GM20431 (cell line): ENCODE results near the gene CDH10.

Experiments used
- in situ Hi-C: fragments of 300-500 bp; cut with MseI, MboI; formaldehyde crosslinking; loops from one replicate; pipeline ENCODE4 v1.15.0; 2020; ENCODE audit warnings: low sequenced_read_pairs; ENCODE audit not compliant: unreplicated experiment

CDH10 gene

GRCh38 chr5:24644761-24645160 lies at the start of gene CDH10:
Gene CDH10, minus strand, starts transcription at chr5:24644978. Its CDS starts 51,488 bp downstream, at chr5:24593490.
- in situ Hi-C loops, result no loop called here

DNA sequence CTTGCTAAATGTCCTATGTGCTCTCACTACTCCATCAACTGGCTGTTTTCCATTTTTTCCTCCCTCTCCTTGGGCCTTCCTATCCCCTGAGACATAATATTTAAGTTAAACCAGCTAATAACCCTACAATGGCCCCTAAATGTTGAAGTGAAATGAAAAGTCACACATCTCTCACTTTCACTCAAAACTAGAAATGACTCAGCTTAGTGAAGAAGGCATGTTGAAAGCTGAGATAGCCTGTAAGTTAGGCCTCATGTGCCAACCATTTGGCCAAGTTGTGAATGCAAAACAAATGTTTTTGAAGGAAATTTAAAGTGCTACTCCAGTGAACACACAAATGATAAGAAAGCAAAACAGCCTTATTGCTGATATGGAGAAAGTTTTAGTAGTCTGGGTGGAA lies 48.8 kb upstream of the CDH10 start:
- in situ Hi-C loops, result no loop called here

- in situ Hi-C loops, result no loop called here
Observed at GRCh38 chr5:24691074-24691473, 46.3 kb upstream of the CDH10 start.

DNA sequence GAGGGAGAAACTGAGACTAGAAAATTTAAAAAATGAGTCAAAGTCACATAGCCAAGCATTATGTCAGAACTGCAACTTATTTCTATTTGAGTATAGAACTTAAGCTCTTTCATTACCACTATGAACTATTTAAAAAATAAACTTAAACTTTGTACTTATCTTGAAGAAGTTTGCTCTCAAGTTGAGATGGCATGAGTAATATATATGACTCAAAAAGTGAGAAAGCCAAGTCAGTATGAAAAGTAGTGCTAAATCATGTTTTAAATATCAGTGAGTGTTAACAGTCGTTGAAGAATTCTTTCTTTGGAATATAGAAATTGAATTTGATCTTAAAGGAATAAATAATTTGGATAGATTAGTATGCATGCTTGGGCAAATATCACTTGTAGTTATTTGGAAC lies 36.3 kb upstream of the CDH10 start:
- in situ Hi-C loops, result no loop called here

DNA sequence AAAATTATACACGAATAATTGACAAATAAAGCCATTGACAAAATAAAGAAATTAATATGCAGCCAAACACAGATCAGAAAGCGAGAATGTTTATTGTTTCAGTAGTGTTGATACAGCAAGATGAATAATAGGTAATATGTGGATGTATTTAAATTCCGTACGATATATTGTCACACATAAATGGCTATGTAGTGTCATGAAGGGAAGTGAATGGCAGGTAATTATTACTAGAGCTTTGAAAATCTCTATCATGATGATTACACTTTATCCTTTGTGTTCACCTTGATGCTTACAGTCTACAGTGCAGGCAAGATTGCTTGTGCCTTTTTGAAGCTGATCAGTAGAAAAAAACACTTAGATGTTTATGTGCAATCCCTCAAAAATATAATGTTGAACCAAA lies 23.3 kb upstream of the CDH10 start:
- in situ Hi-C loops, result no loop called here

DNA sequence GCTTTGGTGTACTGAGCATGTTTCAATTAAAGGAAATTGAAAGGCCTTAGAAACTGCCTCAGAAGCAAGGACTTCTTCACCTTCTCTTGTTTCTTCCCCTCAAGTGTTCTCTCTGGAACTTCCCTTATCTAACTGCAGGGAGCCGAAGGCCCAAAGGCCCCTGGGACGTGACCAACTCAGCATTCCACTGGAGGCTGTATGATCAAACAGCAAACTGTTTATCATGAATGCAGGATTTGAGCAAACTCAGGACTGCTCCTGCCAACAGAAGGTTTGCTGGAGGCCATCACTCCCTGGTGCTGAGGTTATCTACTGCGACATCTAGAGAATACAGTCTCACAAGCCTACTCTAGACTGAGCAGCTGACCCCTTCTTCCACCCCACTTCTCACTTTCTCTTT lies 4.8 kb upstream of the CDH10 start:
- in situ Hi-C loops, result no loop called here

DNA sequence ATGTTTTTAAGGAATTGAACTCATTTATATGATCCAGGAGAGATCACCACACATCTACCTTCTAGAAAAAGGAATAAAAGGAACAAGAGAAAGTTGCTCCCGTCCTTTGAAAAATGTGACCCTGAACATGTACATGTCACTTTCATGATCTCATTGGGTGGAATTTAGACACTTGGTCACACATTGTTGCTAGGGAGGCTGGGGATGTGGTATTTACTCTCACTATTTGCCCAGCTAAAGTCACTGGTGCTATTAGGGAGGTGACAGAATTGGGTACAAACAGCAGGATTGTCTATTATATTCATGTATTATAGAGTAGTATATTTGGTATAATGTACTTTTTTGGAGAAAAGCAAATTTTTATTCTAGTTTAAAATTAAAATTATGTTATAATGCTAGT lies 2.1 kb upstream of the CDH10 start:
- in situ Hi-C loops, result no loop called here

DNA sequence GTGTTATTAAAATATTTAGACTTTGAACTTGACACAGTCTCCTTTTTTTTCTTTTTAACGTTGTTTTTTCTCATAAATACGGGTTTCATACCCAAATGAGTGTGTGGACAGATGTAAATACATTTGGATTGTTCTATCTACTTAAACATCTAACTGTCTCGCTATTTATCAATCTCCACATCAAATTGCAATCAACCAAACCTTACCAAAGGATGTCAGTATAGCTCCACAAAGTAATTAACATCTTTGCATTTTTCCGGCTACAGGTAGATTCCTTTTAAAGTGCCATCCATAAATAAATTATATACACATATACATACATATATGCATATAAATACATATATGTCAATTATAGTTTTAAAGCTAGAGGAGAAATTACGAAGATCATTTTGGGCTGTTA lies 705 bp upstream of the CDH10 start:
- in situ Hi-C loops, result no loop called here

DNA sequence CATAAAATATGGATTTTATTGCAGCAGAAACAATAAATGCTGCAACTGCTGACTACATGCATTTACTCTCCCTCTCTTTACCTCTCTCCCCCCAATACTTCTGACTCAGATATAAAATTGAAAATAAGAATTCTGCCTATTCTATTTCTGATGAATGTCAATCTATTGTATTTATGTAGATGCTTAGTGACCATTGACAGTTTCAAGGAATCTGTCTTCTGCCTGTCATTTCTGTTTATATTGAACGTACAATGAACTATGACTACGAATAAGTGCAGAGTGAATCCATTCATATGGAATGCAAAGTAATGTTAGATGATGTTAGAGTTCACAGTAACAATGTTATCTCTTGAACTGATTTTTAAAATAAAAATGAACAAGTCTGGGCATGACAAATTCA lies 898 bp downstream of the CDH10 start:
- in situ Hi-C loops, result no loop called here

DNA sequence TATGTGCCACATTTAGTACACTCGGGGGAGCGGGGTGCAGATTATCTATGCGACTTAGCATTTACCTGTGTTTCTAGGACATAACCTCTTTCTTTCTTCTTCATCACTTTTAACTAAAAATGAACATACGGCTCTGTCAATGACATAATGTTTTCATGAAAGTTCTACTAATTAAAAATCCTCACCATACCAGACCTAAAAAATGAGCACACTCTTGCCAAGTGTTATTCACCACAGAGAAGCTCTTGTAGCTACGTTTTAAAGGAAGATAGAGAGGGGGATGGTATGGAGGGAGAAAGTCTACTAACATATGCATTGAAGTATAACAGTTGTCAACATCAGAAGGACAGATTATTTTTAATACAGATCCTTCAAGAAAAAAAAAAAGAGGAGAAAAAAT lies 1.6 kb downstream of the CDH10 start:
- in situ Hi-C loops, result no loop called here

DNA sequence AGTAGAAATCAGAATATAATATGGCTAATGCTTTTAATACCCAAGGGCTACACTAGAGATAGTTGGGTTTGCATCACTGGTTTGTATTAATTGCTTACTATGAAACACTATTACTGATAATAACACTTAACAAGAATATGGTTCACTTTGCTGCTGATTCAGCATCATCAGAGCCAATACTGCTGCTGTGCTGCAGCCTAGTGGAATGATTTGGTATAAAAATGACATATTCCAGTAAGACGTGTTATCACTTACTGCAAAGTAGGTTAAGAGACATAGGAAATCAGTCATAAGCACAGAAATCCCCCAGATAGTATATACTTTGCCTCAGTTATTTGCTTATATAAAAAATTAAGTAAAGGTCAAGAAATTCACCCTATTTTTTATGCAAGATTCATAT lies 2.8 kb downstream of the CDH10 start:
- in situ Hi-C loops, result no loop called here

DNA sequence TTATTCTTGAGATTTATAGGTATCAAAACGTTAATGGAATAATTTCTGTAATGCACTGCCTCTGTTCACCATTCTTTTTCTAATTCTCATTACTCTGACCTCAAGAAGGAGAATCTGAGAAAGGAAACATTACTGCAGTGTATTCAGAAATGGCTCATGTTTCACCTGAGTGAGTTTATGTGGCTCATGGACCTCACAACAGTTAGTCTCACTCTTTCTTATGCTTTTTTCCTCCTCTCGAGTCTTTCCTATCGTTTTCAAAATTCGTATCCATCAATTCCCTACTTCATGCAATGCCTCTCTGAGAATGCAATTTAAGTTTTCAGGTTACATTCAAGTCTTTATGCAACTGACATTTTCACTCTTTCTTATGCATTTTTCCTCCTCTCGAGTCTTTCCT lies 9.6 kb downstream of the CDH10 start:
- in situ Hi-C loops, result no loop called here

DNA sequence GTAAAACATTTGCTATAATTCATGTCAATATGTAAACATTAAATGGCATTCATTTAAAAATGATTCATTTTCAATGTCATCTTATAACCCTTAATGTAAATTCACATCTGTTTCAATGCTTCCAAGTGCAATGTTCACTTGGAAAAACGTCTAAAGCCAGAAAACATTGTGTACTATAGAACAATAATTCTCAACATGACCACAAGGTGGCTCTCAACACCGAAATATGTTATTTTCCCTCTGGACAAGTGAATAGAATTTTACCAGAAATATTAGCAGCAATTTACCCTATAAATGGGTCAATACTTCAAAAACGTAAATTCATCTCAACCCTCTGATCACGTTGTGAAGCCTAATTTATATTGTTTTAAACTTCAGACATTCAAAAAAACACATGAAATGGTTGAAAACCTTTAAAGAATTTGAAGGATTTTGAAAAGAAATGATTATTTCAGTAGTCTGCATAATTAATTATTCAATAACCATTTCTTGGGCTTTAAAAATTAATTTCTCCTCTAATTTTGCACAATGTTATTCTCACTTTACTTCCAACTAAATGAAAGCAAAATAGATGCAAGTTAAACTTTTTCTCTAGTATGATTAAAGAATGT lies 11.0 kb downstream of the CDH10 start:
- in situ Hi-C loops, result no loop called here

DNA sequence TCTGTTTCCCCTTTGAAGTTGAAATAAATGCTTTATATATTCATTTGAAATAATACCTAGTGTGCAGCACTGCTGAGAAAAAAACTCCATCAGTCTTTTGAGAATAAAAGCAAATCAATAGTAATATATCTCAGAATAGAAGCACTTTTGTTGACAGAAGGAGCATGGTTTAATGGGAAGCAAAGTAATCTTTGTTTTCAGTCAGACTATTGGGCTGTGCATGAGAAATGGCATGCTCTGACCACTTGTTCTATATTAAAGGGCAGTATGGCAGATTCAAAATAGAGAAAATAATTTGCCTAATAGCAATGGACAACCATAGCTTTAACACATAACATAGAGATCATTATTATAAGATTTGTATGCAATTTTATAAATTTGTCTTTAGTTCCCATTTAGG lies 12.4 kb downstream of the CDH10 start:
- in situ Hi-C loops, result no loop called here

DNA sequence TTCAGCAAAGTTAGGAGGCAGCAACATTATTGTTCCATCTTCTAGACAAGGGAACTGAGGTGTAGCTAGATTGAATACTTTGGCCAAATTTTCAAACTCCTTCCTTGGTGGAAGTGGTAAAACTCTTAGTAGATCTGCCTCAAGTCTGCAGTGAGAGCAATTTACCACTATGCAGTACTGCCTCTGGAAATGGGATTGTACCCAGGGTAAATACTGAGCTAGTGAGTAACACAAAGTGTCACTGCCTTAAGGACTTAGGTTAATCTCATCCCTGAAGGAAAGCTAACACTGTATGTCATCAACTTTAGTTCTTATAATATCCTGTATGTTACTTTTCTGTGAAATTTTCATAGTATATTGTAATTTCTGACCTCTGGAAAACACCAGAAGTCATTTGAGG lies 13.9 kb downstream of the CDH10 start:
- in situ Hi-C loops, result no loop called here

DNA sequence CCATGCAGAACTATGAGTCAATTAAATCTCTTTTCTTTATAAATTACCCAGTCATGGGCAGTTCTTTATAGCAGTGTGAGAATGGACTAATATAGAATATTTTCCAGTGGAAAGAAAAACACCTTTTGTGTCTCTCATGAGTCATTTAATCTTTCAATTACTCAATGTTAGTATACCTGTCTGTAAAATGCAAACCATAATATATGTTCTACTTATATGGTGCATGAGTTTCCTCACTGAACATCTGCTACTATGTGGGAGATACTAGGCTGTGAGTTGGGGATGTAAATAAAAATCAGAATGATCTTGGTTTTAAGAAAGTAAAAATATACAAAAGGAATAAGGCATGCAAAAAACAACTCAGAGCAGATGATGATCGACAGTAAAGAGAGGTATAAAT lies 15.0 kb downstream of the CDH10 start:
- in situ Hi-C loops, result no loop called here

GRCh38 chr5:24624872-24625271 lies 19.9 kb downstream of the CDH10 start:
- in situ Hi-C loops, result no loop called here

GRCh38 chr5:24623624-24624023 lies 21.2 kb downstream of the CDH10 start:
- in situ Hi-C loops, result no loop called here

GRCh38 chr5:24623031-24623430 lies 21.7 kb downstream of the CDH10 start:
- in situ Hi-C loops, result no loop called here

GRCh38 chr5:24621792-24622191 lies 23.0 kb downstream of the CDH10 start:
- in situ Hi-C loops, result no loop called here

- in situ Hi-C loops, result no loop called here
Observed at GRCh38 chr5:24616566-24616965, 28.2 kb downstream of the CDH10 start.

DNA sequence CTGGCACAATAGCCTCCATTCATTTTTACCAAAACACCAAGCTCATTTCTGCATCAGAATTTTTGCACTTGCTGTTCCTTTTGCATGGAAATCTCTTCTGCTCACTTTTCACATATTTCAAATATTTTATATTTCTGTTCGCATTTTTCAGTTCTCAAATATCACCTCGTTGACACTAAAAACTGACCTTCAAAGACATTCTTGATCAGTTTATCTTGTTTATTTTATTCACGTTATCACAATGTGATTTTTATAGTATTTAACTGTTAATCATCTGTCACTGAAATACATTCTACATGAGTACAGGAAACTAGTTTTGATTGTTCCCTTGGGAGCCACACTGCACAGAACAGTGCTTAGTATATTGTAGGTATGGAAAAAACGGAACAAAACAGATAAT lies 29.6 kb downstream of the CDH10 start:
- in situ Hi-C loops, result no loop called here

DNA sequence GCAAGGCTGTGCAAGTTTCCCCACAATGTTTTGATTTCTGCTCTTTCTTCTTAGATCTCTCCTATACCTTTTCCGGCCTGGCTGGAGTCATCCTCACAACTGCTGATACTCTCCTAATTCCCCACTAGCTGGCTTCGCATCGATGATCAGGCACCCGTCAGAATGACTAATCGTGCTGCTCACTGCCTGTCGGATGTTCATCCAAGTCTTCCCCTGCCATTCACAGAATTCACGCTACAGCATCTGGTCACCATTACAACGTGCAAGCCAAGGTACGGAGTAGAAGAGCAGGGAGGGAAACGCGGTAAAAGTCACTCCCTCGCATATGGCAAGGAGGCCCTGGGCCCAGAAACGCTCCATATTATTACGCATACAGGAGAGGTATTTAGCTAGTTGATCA lies 35.1 kb downstream of the CDH10 start:
- in situ Hi-C loops, result no loop called here
